Measurements from ENCODE around the gene ZNF234.
"Not testable (repeated sequence)": the region's sequence is repeated elsewhere in the genome, so short reads cannot be mapped to it uniquely, and the experiment has no call there.

Gene ZNF234

DNA sequence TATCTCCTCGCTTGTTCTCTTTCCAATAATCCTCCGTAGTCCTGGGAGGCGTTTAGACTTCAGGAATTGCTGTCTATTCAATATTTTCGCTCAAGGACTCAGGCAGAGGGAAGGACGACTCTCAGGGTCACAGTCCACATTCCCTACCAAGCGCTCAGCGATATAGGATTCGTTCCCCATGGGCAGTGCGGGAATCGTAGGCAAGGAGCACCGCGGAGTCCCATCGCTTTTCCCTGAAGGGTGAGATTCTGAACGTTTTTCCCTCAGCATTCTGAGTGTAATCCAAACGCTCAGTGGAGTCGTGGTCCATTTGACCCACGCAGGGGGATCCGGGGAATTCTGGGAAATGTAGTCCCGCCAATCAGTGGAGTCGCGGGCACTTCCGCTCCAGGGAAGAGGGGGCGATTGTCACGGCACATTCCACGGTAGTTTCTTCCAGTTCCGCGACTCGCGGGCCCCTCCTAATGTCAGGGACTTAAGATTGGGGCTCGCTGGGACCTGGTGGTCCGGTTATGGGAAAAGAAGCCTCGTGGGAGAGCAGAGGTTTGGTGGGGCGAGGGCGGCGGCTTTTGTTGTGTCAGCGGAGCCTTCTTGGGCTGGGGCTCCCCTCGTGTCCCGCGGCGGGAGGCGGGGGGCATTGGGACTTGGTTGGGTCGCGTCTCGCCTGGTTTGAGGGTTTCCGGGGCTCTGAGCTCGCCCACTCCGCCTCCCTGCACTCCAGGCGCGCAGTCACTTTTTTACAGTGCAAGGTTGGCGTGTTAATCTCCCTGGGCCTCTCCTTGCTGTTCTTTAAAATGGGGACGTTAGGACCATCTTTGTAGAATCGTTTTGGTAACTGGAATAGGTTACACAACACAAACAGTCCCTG, at the start of gene ZNF234:
ZNF234 (plus strand) TSS at position 364 of the 868 bp plus-strand sequence. CDS start 3,079 bp downstream, outside the sequence.
- DNase-seq = peak; percentile 72
- ATAC-seq = peak; percentile 85

DNA sequence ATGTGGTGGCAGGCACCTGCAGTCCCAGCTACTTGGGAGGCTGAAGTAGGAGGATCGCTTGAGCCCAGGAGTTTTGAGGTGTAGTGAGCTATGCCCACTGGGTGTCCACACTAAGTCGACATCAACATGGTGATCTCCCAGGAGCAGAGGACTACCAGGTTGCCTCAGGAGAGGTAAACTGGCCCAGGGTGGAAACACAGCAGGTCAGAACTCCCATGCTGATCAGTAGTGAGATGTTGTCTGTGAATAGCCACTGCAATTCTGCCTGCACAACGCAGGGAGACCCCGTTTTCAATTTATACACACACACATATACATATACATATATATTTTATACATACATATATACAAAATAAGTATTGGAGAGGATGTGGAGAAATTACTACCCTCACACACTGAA, 49.2 kb upstream of the ZNF234 start:
- DNase-seq = no peak
- no peak for ATAC-seq

DNA sequence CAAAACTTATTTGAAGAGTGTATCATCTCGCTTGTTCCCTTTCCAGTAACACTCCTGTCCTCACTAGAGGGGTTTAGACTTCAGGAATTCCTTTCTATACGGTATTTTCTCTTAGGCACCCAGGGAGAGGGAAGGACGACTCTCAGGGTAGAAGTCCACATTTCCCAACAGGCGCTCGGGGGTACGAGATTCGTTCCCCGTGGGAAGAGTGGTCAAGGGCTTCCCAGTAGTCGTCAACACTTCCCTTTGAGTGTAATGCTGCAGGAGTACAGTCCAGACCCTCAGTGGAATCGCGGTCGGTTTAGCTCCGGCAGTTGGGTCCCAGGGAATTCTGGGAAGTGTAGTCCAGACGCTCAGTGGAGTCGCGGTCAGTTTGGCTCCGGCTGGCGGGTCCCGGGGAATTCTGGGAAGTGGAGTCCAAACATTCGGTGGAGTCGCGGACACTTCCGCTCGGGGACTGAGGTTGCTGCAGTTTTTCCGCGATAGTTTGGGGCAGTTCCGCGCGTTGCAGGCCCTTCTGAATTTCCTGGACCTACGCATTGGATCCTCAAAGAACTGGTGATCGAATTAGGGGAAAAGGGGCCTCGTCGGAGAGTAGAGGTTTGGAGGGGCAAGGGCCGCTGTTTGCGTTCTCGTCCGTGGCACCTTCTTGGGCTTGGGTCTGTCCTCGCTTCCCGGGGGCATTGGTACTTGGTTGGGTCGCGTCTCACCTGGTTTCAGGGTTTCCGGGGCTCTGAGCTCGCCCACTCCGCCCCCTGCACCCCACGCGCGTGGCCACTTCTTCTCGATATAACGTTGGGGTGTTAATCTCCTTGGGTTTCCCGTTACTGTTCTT, 47.2 kb upstream of the ZNF234 start, which contains the start of gene ZNF224:
ZNF224 (plus strand) TSS at position 431 of the 835 bp plus-strand sequence. CDS start 3,513 bp downstream, outside the sequence.
- DNase-seq = peak; percentile 84
- ATAC-seq = peak; percentile 92

DNA sequence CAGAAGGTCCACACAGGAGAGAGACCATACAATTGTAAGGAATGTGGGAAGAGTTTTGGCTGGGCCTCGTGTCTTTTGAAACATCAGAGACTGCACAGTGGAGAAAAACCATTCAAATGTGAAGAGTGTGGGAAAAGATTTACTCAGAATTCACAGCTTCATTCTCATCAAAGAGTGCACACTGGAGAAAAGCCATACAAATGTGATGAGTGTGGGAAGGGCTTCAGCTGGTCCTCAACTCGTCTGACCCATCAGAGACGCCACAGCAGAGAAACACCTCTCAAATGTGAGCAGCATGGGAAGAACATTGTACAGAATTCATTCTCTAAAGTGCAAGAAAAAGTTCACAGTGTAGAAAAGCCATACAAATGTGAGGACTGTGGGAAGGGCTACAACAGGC, 33.6 kb upstream of the ZNF234 start:
- DNase-seq = no peak
- ATAC-seq = no peak

DNA sequence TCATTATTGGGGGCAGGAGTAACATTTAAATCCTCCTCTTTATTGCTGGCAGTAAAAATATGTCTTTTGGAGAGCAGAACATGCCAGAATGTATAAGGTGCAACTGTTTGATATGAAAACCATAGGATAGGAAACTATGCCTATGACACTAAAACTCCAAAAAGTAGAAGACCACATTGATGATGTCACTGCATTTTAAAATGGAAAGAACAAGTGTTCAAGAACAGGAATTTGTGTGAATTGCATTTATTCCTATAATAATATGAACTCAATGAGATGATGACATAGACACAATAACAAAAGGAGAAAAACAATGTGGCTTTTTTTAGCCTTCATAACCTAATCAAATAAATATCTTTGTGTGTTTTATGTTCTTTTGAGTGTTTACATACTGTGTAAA, 31.9 kb upstream of the ZNF234 start:
- ATAC-seq = no peak
- DNase-seq = no peak

DNA sequence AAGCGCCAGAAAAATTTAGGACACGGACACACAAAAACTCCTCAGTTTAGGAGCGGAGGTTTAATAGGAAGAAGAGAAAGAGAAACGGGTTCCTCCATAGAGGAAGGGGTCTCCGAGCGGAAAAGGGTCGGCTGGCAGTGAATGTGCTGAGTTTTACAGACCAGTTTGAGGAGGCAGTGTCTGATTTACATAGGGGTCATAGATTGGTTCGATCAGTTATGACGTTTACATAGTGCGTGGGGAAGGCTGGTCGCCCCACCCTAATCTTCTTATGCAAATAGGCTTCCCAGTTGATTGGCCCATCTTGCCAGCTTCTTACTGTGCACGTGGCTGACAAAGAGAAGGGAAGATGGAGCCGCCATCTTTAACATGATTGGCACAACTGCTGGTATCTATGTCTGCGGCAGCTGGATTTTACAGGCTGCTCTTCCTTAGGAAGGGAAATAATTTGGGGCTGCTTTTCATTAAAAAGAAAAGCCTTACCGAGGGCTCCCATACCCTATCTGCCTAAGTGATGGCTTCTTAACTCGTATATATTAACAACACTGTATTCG, 29.4 kb upstream of the ZNF234 start:
- ATAC-seq (no peak), DNase-seq (no peak)

DNA sequence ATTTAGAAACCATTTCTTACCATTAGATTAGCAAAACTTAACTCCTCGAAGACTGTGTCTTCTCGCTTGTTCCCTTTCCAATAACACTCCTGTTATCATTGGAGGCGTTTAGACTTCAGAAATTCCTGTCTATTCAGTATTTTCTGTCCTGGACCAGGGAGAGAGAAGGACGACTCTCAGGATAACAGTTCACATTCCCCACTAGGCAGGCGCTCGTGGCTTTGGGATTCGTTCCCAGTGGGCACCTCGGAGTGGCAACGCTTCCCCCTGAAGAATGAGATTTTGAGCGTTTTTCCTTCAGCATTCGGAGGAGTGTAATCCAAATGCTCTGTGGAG, 28.6 kb upstream of the ZNF234 start:
- ATAC-seq (no peak), DNase-seq (no peak)

DNA sequence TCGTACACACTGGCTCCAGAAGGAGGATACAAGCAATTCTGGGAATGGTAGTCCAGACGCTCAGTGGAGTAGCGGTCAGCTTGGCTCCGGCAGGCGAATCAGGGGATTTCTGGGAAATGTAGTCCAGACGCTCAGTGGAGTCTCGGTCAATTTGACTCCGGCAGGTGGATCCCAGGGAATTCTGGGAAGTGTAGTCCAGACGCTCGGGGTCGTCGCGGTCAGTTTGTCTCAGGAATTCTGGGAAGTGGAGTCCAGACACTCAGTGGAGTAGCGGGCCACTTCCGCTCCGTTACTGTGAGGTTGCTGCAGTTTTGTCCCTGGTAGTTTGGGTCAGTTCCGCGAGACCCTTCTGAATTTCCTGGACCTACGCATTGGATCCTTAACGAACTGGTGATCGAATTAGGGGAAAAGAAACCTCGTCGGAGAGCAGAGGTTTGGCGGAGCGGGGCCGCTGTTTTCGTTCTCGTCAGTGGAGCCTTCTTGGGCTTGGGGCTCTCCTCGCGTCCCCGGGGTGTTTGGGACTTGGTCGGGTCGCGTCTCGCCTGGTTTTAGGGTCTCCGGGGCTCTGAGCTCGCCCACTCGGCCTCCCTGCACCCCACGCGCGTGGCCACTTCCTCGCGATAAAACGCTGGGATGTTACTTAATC, 28.1 kb upstream of the ZNF234 start, which contains the start of gene ZNF225:
ZNF225 (plus strand) TSS at position 262 of the 646 bp plus-strand sequence. CDS start 2,429 bp downstream, outside the sequence.
- DNase-seq = peak; percentile 82
- ATAC-seq = peak; percentile 96

DNA sequence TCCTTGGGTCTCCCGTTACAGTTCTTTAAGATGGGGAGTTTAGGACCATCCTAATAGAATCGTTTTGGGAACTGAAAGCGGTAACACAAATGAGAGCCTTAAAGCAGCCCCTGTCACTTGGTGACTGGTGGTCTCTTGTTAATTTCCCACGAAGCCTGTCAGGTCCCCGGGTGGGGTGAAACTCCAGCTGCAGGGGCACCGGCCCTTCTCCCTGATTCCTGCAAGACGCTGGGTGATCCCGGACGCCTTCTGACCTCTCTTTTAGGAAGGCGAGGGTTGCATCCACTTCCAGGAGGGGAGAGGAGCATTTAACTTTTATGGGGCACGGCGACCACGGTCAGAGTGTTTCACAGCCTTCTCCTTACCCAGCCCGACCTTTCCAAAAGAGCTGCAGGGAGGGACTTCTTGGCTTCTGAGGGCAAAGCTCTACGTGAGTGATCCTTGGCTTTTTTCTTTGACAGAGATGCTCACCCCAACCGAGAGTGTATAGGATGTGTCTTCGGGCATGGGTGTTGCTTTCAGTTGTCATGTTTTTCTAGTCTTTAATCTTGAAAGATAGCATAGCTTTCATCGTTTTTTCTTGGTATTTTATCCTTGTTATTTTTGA, 27.5 kb upstream of the ZNF234 start:
- ATAC-seq (no peak), DNase-seq (peak; percentile 8)

DNA sequence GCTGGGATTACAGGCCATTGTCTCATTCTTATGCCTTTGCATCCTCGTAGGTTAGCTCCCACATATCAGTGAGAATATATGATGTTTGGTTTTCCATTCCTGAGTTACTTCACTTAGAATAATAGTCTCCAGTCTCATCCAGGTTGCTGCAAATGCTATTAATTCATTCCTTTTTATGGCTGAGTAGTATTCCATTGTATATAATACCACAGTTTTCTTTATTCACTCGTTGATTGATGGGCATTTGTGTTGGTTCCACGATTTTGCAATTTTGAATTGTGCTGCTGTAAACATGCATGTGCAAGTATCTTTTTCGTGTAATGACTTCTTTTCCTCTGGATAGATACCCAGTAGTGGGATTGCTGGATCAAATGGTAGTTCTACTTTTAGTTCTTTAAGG, 20.2 kb upstream of the ZNF234 start:
- DNase-seq, ATAC-seq: not testable (repeated sequence)

DNA sequence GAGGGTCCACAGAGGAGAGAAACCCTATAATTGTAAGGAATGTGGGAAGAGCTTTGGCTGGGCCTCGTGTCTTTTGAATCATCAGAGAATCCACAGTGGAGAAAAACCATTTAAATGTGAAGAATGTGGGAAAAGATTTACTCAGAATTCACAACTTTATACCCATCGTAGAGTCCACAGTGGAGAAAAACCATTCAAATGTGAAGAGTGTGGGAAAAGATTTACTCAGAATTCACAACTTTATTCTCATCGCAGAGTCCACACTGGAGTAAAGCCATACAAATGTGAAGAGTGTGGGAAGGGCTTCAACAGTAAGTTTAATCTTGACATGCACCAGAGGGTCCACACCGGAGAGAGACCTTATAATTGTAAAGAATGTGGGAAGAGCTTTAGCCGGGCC, 9.4 kb upstream of the ZNF234 start:
- DNase-seq = no peak
- ATAC-seq = no peak

DNA sequence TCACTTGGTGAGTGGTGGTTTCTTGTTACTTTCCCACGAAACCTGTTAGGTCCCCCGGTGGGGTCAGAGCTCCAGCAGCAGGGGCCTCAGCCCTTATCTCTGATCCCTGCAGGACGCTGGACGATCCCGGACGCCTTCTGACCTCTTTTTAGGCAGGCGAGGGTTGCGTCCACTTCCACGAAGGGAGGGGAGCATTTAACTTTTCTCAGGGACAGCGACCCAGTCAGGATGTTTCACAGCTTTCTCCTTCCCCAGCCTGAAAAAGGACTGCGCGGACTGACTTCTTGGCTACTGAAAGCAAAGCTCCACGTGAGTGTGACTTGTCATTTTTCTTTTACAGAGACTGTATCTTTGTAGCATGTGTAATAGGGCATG, 692 bp downstream of the ZNF234 start:
- DNase-seq (peak; percentile 15), ATAC-seq (peak; percentile 21)

DNA sequence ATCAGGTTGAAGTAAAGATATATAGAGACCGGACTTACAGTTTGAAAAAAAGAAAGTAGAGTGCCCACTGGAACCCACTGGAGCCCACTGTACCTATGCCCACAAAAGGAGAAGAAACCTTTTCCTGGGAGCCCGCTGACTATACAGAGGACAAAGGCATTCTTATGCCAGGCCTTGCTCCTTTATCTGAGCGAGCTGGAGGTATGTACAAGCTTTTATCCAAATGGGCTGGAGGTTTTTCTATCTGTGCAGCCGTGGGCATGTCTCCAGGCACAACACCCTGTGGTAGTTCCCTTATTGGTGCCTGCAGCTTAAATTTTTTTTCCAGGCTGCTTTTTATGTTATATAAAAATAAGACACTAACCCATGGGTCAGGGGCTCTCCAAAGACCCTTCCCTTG, 8.4 kb downstream of the ZNF234 start:
- ATAC-seq = no peak
- DNase-seq = no peak

DNA sequence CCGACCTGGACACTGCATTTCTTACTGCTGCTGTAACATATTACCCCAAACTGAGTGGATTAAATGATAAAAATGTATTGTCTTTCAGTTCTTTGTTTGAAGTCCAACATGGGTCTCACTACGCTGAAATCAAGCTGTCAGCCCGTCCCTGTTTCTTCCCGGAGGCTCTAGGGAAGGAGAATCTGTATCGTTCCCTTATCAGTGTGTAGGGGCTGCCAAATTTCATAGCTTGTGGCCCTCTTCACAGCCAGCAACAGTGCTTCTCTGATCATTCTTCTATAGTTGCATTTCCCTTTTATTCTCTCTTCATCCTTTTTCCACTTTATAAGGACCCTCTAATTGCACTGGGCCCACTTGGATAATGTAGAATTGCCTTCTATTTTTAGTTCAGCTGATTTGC, 10.1 kb downstream of the ZNF234 start:
- ATAC-seq (no peak), DNase-seq (no peak)

DNA sequence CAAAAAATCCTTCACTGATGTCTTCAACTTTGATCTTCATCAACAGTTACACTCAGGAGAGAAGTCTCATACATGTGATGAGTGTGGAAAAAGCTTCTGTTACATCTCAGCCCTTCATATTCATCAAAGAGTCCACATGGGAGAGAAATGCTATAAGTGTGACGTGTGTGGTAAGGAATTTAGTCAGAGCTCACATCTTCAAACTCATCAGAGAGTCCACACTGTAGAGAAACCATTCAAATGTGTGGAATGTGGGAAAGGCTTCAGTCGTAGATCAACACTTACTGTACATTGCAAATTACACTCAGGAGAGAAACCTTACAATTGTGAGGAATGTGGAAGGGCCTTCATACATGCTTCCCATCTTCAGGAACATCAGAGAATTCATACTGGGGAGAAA, 15.1 kb downstream of the ZNF234 start:
- ATAC-seq = no peak

DNA sequence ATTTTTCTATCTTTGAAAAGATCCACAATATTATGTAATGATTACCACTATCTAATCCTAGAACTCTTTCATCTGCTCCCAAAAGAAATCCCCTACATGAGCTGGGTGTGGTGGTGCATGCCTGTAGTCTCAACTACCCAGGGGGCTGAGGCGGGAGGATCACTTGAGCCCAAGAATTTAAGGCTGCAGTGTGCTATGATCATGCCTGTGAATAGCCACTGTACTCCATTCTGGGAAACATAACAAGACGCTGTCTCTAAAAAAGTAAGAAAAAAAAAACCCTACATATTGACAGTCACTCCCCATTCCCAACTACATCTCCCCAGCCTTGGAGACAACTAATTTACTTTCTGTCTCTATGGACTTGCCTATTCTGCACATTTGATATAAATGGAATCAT, 22.4 kb downstream of the ZNF234 start:
- ATAC-seq = no peak
- DNase-seq = no peak

More for the DNA sequence above, 15.1 kb downstream of the ZNF234 start:
- DNase-seq = no peak

DNA sequence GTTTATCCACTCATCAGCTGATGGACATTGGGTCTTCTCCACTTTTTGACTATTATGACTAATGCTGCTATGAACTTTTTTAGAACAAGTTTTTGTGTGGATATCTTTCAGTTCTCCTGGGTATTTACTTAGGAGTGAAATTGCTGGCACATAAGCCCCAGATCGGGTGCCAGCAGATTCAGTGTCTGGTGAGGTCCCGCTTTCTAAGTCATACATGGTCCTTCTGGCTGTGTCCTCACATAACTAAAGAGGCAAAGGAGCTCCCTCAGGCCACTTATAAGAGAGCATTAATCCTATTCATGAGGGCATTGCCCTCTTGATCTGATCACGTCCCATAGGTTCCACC, 22.9 kb downstream of the ZNF234 start:
- ATAC-seq = no peak
- no peak for DNase-seq

DNA sequence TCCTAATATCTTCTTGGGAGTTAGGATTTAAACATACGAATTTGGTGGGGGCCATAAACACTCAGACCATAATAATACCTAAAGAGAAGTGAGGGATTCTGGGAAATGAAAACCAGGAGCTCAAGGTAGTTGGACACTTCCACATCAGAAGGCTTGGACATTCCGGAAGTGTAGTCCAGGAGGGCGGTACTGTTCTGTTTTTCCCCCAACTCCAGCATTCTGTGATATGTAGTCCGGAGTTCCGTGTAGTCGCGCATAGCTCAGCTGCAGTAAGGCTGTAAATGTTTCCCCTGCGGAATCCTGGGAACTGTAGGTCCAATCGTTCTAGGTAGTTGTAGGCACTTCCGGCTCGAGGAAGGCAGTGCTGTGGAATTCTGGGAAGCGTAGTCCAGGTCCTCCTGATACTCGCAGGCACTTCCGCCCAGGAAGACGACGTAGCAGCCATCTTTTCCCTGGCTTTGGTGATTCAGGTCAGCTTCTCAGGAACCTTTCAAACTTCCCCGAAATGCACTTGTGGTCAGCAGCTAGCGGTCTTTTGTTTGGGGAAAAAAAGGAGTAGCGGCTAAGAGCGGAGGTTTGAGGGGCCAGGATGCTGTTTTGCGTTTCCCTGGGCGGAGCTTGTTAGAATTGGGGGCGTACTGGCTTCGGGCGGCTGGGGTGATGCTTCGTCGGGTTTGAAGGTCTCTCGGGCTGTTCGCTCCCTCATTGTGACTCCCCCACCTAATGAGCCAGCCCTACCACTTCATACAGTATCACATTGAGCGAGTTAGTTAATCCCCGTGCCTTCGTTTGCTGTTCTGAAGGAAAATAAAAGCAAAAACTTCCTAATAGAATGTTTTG, 23.5 kb downstream of the ZNF234 start, which contains the start of gene ZNF226:
ZNF226 (plus strand) TSS at position 428 of the 840 bp plus-strand sequence. CDS start 4,981 bp downstream, outside the sequence.
- ATAC-seq (peak; percentile 90), DNase-seq (peak; percentile 77)

DNA sequence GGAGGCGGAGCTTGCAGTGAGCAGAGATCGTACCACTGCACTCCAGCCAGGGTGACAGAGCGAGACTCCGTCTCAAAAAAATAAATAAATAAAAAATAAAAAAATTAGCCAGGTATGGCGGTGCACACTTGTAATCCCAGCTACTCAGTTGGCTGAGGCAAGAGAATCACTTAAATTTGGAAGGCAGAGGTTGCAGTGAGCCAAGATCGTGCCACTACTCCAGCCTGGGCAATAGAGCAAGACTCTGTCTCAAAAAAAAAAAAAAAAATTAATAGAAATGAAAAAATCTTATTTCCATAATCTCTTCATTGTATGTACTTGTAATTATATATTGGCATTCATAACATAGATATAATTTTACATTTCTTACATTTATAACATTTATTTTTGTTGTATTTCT, 29.3 kb downstream of the ZNF234 start:
- ATAC-seq, DNase-seq: not testable (repeated sequence)

DNA sequence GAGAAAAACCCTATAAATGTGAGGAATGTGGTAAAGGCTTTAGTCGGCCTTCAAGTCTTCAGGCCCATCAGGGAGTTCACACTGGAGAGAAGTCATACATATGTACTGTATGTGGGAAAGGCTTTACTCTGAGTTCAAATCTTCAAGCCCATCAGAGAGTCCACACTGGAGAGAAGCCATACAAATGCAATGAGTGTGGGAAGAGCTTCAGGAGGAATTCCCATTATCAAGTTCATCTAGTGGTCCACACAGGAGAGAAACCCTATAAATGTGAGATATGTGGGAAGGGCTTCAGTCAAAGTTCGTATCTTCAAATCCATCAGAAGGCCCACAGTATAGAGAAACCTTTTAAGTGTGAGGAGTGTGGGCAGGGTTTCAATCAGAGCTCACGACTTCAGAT, 35.2 kb downstream of the ZNF234 start:
- DNase-seq (no peak), ATAC-seq (no peak)

DNA sequence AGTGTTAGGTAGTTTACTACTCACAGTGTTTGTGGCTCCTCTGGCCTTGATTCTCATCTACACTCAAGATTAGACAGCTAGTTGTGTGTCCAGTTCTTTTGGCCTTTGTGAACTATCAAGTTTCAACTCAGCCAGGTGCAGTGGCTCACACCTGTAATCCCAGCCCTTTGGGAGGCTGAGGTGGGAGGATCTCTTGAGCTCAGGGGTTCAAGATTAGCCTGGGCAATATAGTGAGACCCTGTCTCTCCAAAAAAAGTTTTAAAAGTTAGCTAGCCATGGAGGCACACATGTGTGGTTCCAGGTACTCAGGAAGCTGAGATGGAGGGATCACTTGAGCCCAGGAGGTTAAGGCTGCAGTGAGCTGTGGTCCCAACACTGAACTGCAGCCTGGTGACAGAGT, 39.6 kb downstream of the ZNF234 start:
- DNase-seq = no peak
- no peak for ATAC-seq

Data from stimulated activated naive CD8-positive, alpha-beta T cell treated with anti-CD3 and anti-CD28 coated beads, Interleukin-15, Interleukin-2, amounts not matched to agents 100 U/mL and 50 U/mL, for 24 hours (primary cell).